GM18873 (cell line): ENCODE data around the gene CNTNAP2.

Experiments used
- ATAC-seq: cut with Tn5 transposase; IDR thresholded peaks from one replicate; pipeline ENCODE4 v1.9.1; 2021; ENCODE audit warnings: mild to moderate bottlenecking, moderate library complexity, moderate number of reproducible peaks; ENCODE audit not compliant: unreplicated experiment, low FRiP score

CNTNAP2 gene

DNA sequence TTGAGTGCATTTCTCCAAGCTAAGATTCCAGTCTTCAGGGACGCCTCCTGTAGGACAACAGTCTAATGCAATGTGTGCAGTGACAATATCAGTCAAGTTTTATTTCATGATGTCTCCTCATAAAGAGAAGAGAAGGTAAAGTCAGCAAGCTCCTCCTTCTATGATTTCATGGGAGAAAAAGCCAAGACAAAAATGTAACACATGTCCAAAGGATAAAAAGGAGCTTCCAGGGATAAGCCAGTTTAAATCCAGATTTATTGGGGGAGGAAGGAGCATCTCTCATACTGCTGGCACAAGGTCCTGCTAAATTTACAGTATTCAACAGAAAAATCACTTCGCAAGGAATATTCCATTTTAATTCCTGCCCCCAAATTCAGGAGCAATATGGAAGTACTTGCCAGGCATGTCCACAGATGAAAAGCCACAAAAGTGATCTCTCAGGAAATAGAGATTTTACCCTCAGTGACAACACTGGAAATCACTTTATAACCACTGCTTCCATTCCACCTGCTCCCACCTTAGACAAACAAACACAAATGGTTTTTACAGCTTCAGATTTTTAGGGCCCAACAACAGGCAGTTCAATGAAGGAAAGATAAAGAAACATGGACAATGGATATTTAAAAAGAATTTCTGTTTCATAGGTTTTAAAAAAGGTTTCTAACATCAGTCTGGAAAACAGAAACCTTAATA, 1796.5 kb downstream of the CNTNAP2 start:
- no peak for ATAC-seq

- ATAC-seq = no peak
Observed at GRCh38 chr7:147915781-147916180, 1799.2 kb downstream of the CNTNAP2 start.

- no peak for ATAC-seq
Observed at GRCh38 chr7:147916573-147916972, 1800.0 kb downstream of the CNTNAP2 start.

- ATAC-seq = no peak
Observed at GRCh38 chr7:147923841-147924240, 1807.2 kb downstream of the CNTNAP2 start.

GRCh38 chr7:147937428-147937827, 1820.8 kb downstream of the CNTNAP2 start:
- ATAC-seq = no peak

GRCh38 chr7:147941381-147941780, 1824.8 kb downstream of the CNTNAP2 start:
- no peak for ATAC-seq

DNA sequence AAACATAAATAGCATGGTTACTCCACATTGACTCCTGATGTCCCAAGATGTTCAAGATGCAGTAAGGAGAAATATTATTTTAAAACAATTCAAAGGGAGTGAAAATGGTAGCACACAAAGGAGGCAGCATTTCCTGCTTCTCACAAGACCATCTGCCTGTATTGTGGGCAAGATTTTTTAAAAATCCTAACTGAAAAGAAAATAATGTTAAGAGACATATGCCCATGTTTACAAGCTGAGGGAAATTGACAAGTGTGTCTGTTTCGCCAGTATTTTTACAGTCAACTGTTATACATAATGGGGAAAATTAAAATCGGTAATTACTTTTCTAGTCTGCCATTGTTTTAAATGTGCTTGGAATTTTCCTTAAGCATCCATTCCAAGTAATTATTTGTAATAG, 1827.7 kb downstream of the CNTNAP2 start:
- ATAC-seq = no peak

- ATAC-seq = no peak
Observed at GRCh38 chr7:147952918-147953317, 1836.3 kb downstream of the CNTNAP2 start.

DNA sequence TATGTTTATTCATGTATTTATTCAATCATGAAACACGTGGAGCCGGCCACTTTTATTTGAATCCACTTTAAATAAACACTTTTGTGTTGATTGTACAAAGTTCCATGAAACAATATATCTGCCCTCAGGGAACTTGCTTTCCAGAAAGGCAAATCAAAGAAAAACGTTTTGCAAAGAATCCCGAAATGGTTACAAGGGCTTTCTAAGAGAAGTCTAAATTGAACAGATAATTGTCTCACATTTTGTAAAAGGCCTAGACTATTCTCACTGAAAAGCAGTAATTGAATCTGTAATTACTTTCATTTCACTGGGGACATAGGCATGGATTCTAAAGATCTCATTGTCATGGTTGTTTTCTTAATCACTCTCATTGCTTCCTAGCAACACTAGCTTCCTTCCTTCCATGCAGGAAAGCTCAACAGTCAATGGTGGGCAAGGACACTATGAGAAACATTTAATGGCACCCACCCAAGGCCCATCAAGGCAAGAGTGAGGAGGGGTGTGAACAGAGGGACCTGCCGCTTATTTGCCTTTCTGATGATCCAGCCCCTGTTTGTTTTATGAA, 1851.5 kb downstream of the CNTNAP2 start:
- ATAC-seq = no peak

DNA sequence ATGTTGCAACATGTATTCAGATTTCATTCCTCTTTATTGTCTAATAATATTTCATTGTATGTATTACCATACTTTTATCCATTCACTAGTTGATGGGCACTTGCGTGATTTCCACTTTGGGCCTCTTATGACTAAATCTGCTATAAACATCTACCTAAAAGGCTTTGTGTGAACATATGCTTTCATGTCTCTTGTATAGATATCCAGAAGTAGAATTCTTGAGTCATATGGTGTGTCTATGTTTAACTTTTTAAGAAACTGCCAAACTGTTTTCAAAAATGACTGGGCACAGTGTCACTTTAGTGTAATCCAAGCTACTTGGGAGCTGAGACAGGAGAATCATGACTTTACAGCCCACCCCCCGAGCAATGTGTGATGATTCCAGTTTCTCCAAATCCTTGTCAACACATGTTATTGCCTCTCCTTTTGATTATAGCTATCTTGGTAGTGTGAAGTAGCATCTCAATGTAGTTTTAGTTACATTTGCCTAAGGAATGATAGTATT, 1855.1 kb downstream of the CNTNAP2 start:
- ATAC-seq = no peak

DNA sequence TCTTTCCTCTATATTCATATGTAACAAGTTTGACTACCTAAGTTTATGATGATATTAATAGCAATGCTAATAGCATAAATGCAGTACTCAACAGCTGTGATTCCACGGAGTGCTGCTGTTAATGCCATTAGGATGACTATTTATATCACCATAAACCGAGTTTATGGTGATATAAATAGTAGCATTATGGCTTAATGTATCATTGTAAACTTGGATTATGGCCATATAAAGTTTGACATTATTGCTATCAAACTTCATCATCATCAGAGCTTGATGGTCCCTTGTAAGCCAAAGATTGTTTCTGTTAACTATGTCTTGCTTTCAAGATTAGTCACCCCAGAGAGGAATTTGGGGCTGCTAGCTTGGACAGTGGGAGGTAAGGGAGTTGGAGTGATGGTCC, 1861.6 kb downstream of the CNTNAP2 start:
- no peak for ATAC-seq

- ATAC-seq = no peak
Observed at GRCh38 chr7:147978651-147979050, 1862.0 kb downstream of the CNTNAP2 start.

- no peak for ATAC-seq
Observed at GRCh38 chr7:147980826-147981813, 1864.5 kb downstream of the CNTNAP2 start.

- ATAC-seq = no peak
Observed at GRCh38 chr7:147982307-147982706, 1865.7 kb downstream of the CNTNAP2 start.

DNA sequence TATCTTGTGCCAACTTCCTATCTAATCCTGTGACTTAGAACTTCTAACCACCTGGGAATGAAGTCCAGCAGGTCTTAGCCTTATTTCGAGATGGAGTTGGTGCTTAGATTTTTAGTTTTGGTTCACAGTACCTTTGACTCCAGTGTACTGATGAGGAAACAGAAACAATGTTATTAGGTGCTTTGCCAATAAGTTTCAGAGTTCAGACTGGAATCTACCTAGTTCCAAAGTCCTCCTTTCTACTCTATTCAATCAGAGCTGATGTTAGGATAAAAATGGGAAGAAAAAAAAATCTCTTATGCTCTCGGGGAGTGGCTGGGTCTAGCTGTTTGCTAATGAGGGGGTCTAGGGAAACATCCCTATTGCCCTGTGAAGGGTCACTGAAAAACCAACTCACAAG, 1867.7 kb downstream of the CNTNAP2 start:
- ATAC-seq = no peak

- ATAC-seq = no peak
Observed at GRCh38 chr7:147990079-147990478, 1873.5 kb downstream of the CNTNAP2 start.

- no peak for ATAC-seq
Observed at GRCh38 chr7:147990942-147991341, 1874.3 kb downstream of the CNTNAP2 start.

DNA sequence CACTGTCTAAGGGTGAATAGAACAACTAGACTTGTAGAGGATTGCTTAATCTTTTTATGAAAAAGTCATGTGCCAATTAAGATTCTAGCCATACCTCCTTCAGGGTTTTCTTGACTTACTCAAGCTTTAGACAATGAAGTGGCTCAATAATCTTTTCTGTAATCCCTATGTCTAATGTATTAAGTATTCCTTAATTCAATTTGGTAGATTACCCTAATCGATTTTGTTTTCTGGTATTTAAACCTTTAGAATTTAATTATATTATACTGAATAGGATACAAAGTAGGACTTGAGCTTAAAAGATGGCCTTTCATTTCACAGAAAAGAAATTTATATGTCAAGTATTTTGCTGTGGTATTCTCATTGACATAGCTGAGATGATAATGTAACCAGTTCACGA, 1876.1 kb downstream of the CNTNAP2 start:
- ATAC-seq = no peak

DNA sequence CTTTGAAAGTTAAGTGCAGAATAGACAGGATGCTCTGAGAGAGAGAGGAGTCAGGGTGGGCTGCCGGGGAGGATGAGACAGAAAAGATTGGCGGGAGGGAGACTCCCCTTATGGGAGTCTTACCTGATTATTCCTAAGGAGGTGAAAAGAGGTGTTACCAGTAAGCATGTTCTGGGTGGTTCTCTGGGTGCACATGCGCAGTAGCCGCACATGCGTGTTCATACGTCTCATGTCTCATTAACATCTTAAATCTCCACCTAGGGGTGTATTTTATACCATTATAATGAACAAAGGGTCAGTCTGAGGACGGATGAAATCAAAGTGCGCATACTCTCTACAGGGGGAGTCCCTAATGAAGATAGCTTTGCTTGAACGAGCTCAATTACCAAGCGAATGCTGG, 1881.0 kb downstream of the CNTNAP2 start:
- no peak for ATAC-seq

- ATAC-seq = no peak
Observed at GRCh38 chr7:147999962-148000361, 1883.4 kb downstream of the CNTNAP2 start.

DNA sequence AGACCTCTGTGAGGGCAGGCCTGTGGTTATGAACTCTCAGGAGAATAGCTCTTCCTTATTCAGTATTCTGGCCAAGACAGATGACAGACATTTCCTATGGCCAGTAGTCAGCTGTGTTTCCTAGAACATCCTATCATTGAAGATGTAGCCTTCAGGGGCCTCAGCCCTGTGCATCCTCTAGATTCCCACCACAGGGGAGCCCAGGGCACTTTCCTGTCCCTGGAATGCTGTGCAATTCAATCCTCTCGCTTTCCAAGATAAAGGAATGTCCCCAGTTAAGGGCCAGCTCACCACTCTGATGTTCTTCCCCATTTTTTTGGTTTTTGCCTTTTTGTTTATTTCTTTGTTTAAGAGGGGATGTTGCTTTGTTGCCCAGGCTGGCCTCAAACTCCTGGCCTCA, 1895.2 kb downstream of the CNTNAP2 start:
- ATAC-seq = no peak
